ENCODE data around the gene SERP1. TPM values are rescaled to one million over a fixed set of nuclear protein-coding genes. Genes with fewer than 3 reads are reported as not detected.

SERP1 gene
- total RNA-seq, 1 donor from 2014 or later, result 91.4 TPM

- Mint-ChIP-seq H3K27ac (ENCODE audit: unreplicated experiment) (no peak overlapping the region), H3K4me3 (ENCODE audit: unreplicated experiment) (no peak overlapping the region), H3K9me3 (ENCODE audit: low read depth) (peaks cover 8% of the 10 kb centered on the region), H3K27me3 (ENCODE audit: low read depth) (no peaks in the 10 kb centered on the region), H3K4me1 (ENCODE audit: low read depth) (no peaks in the 10 kb centered on the region), H3K36me3 (ENCODE audit: low read depth) (no peaks in the 10 kb centered on the region)
- no peak for DNase-seq (ENCODE audit: low spot score)
- TF ChIP-seq CTCF (IDR thresholded peaks at IDR 0.05), result no peak
Observed at GRCh38 chr3:150515210-150515609, 31.1 kb downstream of the SERP1 start.

GRCh38 chr3:150511122-150511821 lies 35.0 kb downstream of the SERP1 start:
- Mint-ChIP-seq H3K36me3 (ENCODE audit: low read depth) (peaks cover 3% of the 10 kb centered on the region), H3K27me3 (ENCODE audit: low read depth) (no peaks in the 10 kb centered on the region), H3K9me3 (ENCODE audit: low read depth) (peaks cover 10% of the 10 kb centered on the region)

DNA sequence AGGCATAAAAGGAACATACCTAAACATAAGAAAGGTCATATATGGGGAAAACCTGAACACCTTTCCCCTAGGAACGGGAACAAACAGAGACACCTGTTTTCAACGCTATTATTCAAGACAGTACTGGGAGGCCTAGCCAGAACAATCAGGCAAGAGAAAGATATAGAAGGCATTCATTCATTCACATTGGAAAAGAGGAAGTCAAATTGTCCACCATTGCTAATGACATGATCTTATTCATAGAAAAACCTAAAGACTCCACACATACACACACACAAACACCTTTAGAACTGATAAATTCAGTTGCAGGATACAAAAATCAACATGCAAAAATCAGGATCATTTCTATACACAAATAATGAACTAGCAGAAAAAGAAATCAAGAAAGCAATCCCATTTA lies 36.5 kb downstream of the SERP1 start:
- Mint-ChIP-seq H3K4me3 (ENCODE audit: unreplicated experiment) (no peak overlapping the region), H3K27ac (ENCODE audit: unreplicated experiment) (no peak overlapping the region), H3K36me3 (ENCODE audit: low read depth) (peaks cover 3% of the 10 kb centered on the region), H3K9me3 (ENCODE audit: low read depth) (peaks cover 10% of the 10 kb centered on the region), H3K27me3 (ENCODE audit: low read depth) (no peaks in the 10 kb centered on the region), H3K4me1 (ENCODE audit: low read depth) (no peaks in the 10 kb centered on the region)
- DNase-seq (ENCODE audit: low spot score), result no peak
- no peak for TF ChIP-seq CTCF (IDR thresholded peaks at IDR 0.05)

More at GRCh38 chr3:150511122-150511821, 35.0 kb downstream of the SERP1 start:
- TF ChIP-seq CTCF (IDR thresholded peaks at IDR 0.05), result no peak
- Mint-ChIP-seq H3K27ac (ENCODE audit: unreplicated experiment) (no peak overlapping the region), H3K4me1 (ENCODE audit: low read depth) (no peaks in the 10 kb centered on the region), H3K4me3 (ENCODE audit: unreplicated experiment) (no peak overlapping the region)
- DNase-seq (ENCODE audit: low spot score), result no peak

- Mint-ChIP-seq H3K27me3 (ENCODE audit: low read depth) (no peaks in the 10 kb centered on the region), H3K4me1 (ENCODE audit: low read depth) (no peaks in the 10 kb centered on the region), H3K9me3 (ENCODE audit: low read depth) (peaks cover 10% of the 10 kb centered on the region), H3K36me3 (ENCODE audit: low read depth) (peaks cover 3% of the 10 kb centered on the region), H3K27ac (ENCODE audit: unreplicated experiment) (no peak overlapping the region), H3K4me3 (ENCODE audit: unreplicated experiment) (no peak overlapping the region)
- DNase-seq (ENCODE audit: low spot score), result no peak
- no peak for TF ChIP-seq CTCF (IDR thresholded peaks at IDR 0.05)
Observed at GRCh38 chr3:150508401-150508800, 37.9 kb downstream of the SERP1 start.

- no peak overlapping the region for H3K4me3 Mint-ChIP-seq (ENCODE audit: unreplicated experiment)
- H3K4me1 Mint-ChIP-seq (ENCODE audit: low read depth), result no peaks in the 10 kb centered on the region
- DNase-seq (ENCODE audit: low spot score), result no peak
- no peaks in the 10 kb centered on the region for H3K27me3 Mint-ChIP-seq (ENCODE audit: low read depth)
- no peak for TF ChIP-seq CTCF (IDR thresholded peaks at IDR 0.05)
- H3K36me3 Mint-ChIP-seq (ENCODE audit: low read depth), result peaks cover 4% of the 10 kb centered on the region
- H3K27ac Mint-ChIP-seq (ENCODE audit: unreplicated experiment), result no peak overlapping the region
- peaks cover 15% of the 10 kb centered on the region for H3K9me3 Mint-ChIP-seq (ENCODE audit: low read depth)
Observed at GRCh38 chr3:150504483-150504882, 41.8 kb downstream of the SERP1 start.
